Measurements from ENCODE around the gene LMOD3. TPM values are rescaled to one million over a fixed set of nuclear protein-coding genes. Genes with fewer than 3 reads are reported as not detected.

Gene LMOD3
- total and polyA plus RNA-seq, 9 of the 15 experiments (the other 6 are each of a cell fraction or from before 2014, with no cell fraction given), result 0.03 TPM; not detected in 8

GRCh38 chr3:69084326-69085167, 37.8 kb downstream of the LMOD3 start, which contains the start of gene ARL6IP5 (continued):
- TF ChIP-seq ZMIZ1 (IDR thresholded peaks at IDR 0.05; ENCODE audit: low read depth in 2 of 2, low read length in 2 of 2), result no peak
- no peak for TF ChIP-seq CBX1 (IDR thresholded peaks at IDR 0.05; ENCODE audit: low read depth)
- TF ChIP-seq SMARCB1 (IDR thresholded peaks at IDR 0.05; ENCODE audit: insufficient read length, low read depth), result no peak
- TF ChIP-seq CSDE1 (IDR thresholded peaks at IDR 0.05), result no peak
- TF ChIP-seq ZZZ3 (IDR thresholded peaks at IDR 0.05), result no peak
- no peak for TF ChIP-seq NELFE (IDR thresholded peaks at IDR 0.05; ENCODE audit: insufficient read depth, insufficient read length)
- TF ChIP-seq ZNF407 (IDR thresholded peaks at IDR 0.05; ENCODE audit: low read depth), result no peak
- peak; percentile 42; the same call in 1 of the 2 replicates for TF ChIP-seq HCFC1 (IDR thresholded peaks at IDR 0.05; ENCODE audit: low read depth, low read length)
- TF ChIP-seq PHB2 (IDR thresholded peaks at IDR 0.05; ENCODE audit: low read depth), result no peak
- TF ChIP-seq HES1 (IDR thresholded peaks at IDR 0.05; ENCODE audit: low read depth), result no peak
- TF ChIP-seq SREBF2 (CRISPR knock-in tag; IDR thresholded peaks at IDR 0.05), result no peak
- TF ChIP-seq HNRNPH1 (optimal IDR thresholded peaks at IDR 0.05; ENCODE audit: low read depth, low read length), result no peak

All from K562 (cell line).